MM.1S (cell line): ENCODE results near the gene PTPDC1.

ENCODE experiments used
- EZH2 ChIP-seq: fragments of 300-600 bp; sonication (generic); optimal IDR thresholded peaks from 2 replicates; pipeline ENCODE3; 2017; ENCODE audit warnings: low read depth, mild to moderate bottlenecking, antibody characterized with exemption, low read length, mixed read lengths
- EZH2phosphoT487 ChIP-seq: fragments of 300-600 bp; sonication (generic); IDR thresholded peaks from 2 replicates; pipeline ENCODE4 v1.6.1; 2018; ENCODE audit warnings: antibody characterized with exemption, low read length
- TF ChIP-seq, protein P1 (sequence below): fragments of 300-600 bp; sonication (generic); IDR thresholded peaks from 2 replicates; pipeline ENCODE4 v1.5.1; 2016; ENCODE audit warnings: antibody characterized with exemption, low read length, mixed read lengths

DNA sequence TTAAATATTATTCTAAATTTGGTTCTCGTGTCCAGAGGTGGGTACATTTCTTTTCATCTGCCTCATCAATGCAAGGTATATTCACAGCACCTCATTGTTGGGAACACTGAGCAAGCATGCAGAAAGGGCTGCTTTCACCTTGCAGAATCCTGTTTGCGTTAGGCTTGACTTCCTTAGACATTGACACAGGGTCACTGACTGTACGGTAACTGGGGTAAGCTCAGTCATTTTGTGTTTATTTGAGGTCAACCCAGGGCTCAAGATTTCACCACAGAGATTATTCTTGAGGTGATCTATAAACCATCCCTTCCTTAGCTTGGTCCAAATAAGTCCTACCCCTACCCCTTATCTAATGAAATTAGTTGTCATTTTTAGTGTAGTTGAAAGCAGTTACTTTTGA, 1.7 kb upstream of the PTPDC1 start:
- TF ChIP-seq, protein P1, sequence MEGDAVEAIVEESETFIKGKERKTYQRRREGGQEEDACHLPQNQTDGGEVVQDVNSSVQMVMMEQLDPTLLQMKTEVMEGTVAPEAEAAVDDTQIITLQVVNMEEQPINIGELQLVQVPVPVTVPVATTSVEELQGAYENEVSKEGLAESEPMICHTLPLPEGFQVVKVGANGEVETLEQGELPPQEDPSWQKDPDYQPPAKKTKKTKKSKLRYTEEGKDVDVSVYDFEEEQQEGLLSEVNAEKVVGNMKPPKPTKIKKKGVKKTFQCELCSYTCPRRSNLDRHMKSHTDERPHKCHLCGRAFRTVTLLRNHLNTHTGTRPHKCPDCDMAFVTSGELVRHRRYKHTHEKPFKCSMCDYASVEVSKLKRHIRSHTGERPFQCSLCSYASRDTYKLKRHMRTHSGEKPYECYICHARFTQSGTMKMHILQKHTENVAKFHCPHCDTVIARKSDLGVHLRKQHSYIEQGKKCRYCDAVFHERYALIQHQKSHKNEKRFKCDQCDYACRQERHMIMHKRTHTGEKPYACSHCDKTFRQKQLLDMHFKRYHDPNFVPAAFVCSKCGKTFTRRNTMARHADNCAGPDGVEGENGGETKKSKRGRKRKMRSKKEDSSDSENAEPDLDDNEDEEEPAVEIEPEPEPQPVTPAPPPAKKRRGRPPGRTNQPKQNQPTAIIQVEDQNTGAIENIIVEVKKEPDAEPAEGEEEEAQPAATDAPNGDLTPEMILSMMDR: no peak
- no peak for TF ChIP-seq EZH2phosphoT487
- no peak for TF ChIP-seq EZH2
